KG1 (cell line): ENCODE results near the gene DDAH1.

Experiments
- DNase-seq: peaks from one replicate; lab custom pipeline; 2025; lab: John Stamatoyannopoulos, UW

Gene DDAH1

GRCh38 chr1:85440612-85441011 lies 24.3 kb downstream of the DDAH1 start:
- DNase-seq, result no peak

- DNase-seq, result no peak
Measured at GRCh38 chr1:85438353-85438752, 26.6 kb downstream of the DDAH1 start.

GRCh38 chr1:85437139-85437538 lies 27.8 kb downstream of the DDAH1 start:
- DNase-seq, result no peak

DNA sequence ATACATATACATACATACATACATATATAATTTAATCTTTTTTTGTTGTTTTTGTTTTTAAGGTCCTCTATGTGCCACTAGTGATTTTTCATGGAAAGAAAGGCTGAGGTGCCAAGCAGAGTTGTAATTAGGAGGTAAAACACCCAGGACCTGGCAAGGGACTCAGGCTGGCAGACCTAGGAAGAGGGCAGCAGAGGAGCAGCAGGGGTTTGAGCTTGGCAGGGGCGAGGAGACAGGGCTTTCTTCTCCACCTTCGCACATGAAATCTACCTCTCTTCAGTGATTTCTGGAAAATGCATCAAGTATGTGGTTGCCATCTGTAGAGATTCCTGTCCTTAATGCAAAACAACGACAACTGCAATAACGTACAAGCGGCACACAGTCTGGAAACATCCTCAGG lies 31.9 kb downstream of the DDAH1 start:
- DNase-seq, result no peak

DNA sequence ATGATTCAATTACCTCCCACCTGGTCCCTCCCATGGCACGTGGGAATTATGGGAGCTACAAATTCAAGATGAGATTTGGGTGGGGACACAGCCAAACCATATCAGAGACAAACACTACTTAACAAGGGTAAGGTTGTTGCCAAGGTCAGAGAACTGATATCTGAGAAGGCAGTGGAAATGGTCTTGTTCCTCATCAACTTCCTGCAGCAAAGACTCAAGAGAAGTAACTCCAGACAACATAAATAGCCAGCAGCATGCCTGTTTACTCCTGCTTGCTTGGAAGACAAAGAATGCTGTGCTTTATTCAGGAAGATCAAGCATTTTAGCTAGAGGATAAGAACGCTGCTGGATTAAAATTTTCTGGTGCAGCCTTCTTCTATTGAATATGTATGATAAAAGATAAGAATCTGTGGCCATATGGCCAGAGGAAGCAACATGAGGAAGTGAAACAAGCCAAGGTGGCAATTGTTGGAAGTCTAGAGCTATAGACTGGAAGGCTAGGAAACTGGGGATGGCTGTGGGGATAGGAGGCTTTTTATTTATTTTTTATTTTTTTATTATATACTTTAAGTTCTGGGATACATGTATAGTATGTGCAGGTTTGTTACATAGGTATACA lies 36.4 kb downstream of the DDAH1 start:
- DNase-seq, result no peak

DNA sequence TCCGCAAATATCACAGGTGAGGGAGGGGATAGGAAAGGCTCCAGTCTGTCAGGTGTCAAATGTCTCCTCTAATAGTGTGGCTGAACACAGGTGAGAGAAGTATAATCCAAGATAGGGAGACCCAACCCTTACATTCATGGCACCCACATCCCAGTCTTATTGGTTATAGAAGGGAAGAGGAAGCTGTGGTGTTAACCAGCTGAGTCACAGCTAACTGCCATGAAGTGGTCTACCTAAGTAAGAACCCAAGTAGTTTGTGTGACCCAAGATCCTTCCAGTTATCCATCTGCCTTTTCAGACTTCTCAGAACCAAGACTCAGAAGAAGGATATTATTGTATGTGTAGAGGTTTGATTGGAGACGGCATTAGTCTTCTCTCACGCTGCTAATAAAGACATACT lies 37.1 kb downstream of the DDAH1 start:
- DNase-seq, result no peak

- DNase-seq, result no peak
Measured at GRCh38 chr1:85427331-85427730, 37.6 kb downstream of the DDAH1 start.

DNA sequence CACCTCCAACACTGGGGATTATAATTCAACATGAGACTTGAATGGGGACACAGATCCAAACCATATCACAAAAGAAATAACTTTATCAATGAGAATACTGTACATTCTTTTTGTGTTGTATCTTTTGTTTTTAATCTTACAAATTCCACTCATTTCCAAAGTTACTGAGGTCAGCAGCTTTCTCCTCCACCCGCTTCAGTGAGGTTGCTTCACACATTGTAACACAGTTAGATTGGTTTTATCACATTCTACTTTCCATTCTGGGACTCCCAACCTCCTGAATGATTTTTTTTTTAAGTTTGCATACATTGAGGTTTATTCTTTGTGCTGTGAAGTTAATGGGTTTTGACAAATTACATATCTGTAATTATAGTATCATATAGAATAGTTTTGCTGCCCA lies 43.8 kb downstream of the DDAH1 start:
- no peak for DNase-seq

- no peak for DNase-seq
Measured at GRCh38 chr1:85420199-85420598, 44.8 kb downstream of the DDAH1 start.

DNA sequence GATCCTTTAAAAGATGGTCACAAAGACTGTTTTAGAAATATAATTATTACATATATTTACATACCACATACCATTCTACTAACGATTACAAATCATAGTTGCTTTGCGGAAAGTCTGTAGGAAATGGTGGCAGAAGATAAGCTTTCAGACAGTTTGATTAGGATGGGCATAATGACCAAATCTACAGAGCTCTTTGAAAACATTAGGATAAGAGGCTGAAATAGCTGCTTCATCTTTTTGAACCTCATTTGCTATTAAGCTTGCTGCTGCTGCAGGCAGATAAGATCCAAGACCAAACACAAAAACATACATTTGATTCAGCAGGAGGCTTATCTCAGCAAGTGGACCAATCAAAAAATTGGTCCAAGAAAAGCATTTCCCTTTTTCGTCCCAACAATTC lies 47.1 kb downstream of the DDAH1 start:
- DNase-seq, result no peak

GRCh38 chr1:85417017-85417416 lies 47.9 kb downstream of the DDAH1 start:
- no peak for DNase-seq

- no peak for DNase-seq
Measured at GRCh38 chr1:85413169-85413568, 51.8 kb downstream of the DDAH1 start.

DNA sequence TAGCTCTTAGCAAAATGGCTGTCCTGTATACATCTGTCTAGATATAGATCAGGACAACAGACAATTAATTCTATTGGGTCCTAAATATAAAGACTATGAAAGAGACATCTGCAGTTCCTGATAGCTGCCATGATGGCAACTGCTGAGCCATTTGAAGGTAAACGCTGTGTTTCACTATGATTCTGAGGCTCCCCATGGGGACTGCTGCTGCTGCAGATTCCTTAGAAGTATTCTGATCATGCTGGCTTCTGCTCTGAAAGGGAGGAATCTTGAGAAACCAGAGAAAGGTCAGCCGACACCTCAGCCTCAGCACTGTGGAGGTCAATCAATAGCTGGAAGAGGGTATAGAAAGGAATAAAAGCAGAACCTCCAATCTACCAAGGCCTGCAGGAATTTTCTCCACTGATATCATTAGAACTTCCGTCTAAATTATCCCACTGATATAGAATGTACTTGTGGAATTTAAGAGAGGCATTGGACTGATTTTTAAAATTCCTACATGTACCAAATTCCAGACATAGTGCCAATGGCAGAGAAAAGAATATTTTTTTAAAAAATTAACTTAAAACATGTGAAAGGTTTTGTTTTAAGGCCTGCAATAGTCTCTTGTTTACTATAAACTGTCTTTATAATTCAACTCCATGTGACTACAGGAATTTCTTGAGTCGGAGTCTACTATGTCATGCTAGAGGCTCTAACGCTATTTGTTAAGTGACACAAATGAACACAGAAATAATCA lies 53.2 kb downstream of the DDAH1 start:
- DNase-seq, result no peak

DNA sequence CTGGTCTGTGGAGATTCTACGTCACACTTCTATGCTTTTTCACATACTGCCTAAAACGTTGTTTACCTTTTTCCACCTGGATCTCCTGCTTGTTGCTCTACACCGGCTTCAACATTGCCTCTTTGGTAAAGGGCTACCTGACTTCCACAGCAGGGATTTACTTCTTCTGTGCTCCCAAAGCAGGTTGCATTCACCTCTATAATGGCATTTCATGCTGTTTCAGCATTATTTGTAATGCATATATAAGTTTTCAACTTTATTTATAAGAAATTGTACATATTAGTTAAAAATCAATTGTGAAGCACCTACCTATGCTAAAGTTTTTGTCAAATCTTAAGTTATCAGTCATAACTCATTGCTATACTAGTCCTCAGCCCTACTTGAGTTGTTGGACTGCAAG lies 55.4 kb downstream of the DDAH1 start:
- no peak for DNase-seq

DNA sequence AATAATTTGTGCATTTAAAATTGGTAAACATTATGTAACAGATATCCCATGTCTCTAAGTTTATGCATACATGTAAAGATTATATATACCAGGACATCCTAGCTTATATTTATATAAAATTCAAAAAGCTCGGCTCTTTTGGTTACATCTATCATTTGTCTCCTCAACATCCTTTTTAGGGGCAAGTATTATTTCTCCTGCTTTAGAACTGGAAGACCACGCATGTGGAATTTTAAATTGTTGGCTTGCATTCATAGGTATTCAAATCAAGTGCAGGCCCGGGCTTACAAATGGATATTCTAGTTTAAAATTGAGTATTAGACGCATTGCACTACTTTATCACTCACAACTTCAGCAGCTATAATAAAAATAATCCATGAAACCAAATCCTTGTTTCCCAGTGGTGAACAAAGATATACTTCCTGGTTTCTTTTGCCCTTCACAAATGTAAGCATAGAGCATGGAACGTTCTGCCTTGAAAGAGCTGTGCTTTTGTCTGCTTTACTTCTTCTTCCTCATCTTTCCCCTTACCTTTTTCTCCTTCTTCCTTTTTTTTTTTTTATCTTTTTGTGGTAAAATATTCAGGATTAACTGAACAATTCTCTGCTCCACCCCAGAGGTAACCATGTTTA lies 57.1 kb downstream of the DDAH1 start:
- no peak for DNase-seq

GRCh38 chr1:85406887-85407533 lies 57.9 kb downstream of the DDAH1 start:
- DNase-seq, result no peak

GRCh38 chr1:85406081-85406480 lies 58.9 kb downstream of the DDAH1 start:
- DNase-seq, result no peak

DNA sequence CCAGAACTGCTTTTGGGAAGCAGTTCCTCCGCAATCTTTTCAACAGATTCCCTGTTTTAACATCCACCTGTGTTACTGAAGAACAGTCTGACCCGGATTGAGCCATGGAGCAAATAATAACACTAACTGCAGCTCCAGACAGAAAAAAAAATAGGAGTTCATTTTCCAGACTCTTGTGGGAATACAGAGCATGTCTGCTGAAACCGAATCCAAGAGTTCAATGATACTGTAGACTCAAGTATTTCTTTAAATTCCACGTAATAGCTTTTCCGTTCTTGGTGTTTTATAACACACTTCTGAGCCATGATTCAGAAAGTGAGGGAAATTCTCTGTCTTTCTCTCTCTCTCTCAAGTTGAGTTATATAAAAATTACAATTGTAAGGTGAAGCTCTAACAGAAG lies 60.6 kb downstream of the DDAH1 start:
- DNase-seq, result no peak

DNA sequence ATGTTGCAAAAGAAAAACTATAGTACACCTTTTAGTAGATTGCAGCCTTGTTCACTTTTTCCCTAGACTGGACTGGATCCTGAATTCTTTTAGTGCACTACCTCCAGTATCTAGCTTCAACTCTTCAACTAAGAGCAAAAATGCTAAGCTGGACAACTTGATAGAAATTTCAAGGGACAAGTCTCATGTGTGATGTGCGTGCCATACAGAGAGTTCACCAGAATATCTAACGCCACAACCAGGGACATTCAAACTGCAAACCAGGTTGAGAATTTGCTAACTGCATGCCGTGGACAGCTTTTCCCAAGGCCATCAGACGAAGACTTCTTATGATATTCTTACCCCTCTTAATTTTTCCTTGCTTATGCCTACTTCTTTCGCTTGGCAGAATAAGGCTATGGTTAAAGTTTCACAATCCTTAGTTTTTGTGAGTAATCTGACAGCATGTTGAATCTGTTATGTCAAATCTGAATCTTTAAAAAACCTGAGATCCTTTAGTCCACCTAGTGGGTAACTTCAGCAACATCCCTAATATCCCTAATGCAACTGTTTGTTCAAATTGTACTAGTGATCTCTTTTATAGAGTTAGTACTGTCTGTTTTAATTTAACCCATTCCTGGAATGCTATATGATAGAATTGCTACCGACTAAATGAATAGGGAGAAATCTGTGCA lies 66.4 kb downstream of the DDAH1 start:
- DNase-seq, result no peak

DNA sequence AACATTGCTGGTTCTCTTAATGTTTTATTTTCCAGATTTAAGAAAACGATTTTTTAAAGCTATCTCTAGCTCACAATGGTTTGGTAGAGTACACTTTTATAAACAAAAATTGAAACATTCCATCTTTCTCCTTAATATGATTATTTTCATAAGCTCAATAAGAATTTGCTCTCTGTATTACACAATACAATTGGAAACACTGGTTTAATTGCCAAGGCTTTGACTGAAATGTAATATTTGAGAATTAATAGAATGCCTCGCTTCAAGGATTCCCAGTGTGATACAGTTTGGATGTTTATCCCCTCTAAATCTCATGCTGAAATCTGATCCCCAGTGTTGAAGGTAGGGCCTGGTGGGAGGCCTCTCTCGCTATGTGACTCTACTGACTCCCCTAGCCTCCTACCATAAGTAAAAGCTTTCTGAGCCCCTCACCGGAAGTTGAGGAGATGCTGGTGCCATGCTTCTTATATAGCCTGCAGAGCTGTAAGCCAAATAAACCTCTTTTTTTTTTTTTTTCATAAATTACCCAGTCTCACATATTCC lies 67.4 kb downstream of the DDAH1 start:
- DNase-seq, result no peak

GRCh38 chr1:85396194-85396593 lies 68.8 kb downstream of the DDAH1 start:
- no peak for DNase-seq

DNA sequence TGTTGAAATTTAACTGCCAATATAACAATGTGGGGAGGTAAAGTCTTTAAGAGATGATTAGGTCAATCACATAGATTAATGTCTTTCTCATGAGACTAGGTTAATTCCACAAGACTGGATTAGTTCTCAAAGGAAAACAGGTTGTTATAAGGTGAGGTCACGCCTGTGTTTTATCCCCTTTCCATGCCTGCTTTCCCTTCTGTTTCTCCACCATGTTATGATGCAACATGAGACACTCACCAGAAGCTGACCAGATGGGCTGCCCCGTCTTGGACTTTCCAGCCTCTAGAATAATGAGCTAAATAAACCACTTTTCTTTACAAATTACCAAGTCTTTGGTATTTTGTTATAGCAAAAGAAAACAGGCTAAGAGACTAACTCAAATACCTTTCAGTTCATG lies 70.8 kb downstream of the DDAH1 start:
- DNase-seq, result no peak
